HG03520 (cell line): ENCODE measurements around the gene SLC9A9.
"Not testable (repeated sequence)": the region's sequence is repeated elsewhere in the genome, so short reads cannot be mapped to it uniquely, and the experiment has no call there.

ENCODE experiments used
- ATAC-seq: cut with Tn5 transposase; IDR thresholded peaks from one replicate; pipeline ENCODE4 v1.9.1; 2021; ENCODE audit warnings: mild to moderate bottlenecking, moderate library complexity; ENCODE audit not compliant: unreplicated experiment

Gene SLC9A9

DNA sequence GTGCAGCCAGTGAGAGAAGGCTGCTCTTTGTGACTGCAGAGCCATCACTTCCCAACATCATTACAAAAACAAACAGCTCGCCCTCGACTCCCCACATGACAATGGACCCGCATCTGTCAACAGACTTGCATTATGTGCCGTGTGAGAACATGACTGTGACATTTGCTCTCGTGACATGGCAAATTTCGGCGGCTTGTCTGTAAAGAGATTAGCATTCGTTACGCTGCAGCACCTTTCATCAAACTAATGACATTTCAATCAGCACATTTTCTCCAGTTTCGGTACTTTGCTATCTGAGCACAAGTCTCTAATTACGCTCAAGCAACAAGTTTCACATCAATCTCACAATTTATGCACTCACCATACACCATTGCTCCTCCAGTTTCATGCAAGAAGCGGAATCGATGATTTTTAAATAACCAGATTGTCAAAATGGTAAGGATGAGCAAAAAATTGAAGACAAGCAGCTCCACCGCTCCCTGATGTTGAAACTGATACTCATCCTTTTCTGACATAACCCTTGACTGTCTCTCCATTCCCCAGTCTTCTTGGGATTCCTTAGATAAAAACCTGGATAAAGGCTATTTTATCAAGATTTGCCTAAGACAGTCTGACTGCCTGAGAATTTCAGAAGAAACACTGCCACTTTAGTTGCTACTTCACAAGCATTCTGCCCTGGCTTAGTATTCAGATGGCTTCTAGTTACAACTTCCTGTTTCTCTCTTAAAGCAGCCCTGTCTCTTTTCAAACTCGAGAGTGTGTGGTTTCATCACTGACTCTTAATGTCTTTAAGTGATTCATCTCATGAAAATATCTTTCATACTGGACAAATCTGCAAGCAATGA lies at the start of gene SLC9A9:
Gene SLC9A9 (minus strand): TSS at position 682 of the 845 bp plus-strand sequence. CDS start 146 bp downstream, at position 536.
- ATAC-seq, result peak; percentile 90

GRCh38 chr3:143897576-143898295 lies 49.5 kb upstream of the SLC9A9 start:
- no peak for ATAC-seq

GRCh38 chr3:143896486-143896885 lies 48.2 kb upstream of the SLC9A9 start:
- ATAC-seq, result no peak

DNA sequence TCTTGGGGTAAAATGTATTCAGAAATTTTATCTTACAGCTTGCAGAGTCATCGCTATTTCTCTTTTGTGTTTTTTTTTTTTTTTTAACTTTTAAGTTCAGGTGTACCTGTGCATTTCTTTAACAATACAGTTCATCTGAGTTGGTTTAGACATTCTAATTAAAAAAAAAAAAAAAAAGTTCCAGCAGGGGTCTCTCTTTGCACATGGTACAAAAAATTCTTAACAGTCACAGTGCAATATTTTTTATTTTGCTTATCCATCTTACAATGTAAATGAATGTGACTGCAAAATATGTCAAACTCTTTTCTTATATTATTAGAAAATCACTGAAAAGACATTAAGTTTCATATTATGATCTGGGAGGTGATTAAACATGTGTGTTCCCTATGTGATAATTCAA lies 47.5 kb upstream of the SLC9A9 start:
- no peak for ATAC-seq

DNA sequence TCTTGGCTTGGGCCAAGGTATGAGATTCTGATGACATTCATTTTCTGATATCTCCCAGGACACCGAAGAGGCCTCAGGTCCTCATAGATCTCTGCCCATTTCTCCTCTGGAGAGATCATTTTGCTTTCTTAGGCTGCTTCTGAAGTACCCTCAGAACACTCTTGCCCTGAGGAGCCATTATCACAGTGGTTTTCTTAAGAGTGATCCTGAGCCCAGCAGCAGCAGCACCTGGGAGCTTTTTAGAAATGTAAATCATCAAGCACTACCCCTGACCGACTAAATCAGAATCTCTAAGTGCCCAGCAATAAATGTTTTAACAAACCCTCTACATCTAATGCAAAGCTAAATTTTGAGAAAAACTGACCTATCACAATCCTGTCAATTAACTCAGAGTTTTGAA lies 40.6 kb upstream of the SLC9A9 start:
- ATAC-seq, result no peak

DNA sequence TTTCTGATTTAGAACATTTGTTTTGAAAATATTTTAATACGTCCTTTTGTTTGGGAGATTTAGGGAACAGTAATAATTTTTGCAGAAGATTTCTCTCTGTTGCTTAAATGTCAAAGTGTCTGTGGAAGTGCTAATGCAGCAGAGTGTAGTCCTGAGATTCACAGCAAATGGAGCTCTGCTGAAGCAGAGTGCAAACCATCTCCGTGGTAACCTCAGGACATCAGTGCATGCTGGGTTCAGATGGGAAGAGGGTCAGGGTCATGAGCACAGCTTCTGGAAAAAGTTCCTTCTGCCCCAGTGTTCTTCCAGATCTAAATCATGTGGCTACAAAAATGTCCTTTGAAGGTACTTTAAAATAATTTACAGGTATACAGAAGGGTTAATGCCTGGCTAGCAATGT lies 39.9 kb upstream of the SLC9A9 start:
- ATAC-seq, result no peak

DNA sequence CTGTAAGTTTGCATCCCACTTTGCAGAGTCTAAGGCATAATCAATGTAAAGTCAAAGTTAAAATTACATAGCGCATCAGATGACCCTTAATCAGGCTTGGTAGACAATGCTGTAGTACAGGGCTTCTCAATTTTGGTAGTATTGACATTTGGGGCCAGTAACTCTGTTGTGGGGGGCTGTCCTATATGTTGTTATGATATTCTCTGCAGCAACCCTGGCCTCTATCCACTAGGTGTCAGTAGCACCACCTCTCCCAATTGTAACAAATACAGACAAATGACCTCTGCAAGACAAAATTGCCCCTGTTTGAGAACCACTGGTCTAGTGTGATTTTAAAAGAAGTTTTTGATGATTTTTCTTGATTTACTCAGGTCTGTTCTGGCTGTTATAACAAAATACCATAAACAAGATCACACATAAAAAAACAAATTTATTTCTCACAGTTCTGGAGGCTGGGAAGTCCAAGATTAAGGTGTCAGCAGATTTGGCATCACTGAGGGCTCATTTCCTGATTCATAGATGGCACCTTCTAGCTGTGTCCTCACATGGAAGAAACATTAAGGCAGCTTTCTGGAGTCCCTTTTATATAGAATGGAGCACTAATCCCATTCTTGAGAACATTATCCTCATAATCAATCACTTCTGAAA lies 37.6 kb upstream of the SLC9A9 start:
- ATAC-seq, result peak; percentile 98

DNA sequence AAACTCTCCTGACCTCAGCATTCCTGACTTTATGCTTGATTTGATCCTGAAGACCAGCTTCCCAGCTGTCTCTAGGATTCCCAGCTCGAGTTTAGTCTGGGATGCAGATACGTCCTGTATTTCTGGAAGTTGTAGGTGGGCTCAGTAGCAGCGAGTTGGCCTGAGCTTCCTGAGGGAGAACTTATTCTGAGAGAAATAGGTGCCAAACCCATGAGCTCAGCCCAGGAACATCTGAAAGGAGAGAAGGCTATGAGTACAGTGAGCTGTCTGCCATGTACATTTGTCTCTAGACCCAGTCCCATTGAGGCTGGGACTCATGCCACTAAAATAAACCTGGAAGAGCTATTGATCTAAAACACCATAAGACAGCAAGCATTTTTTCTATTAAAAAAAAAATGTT lies 36.6 kb upstream of the SLC9A9 start:
- no peak for ATAC-seq

DNA sequence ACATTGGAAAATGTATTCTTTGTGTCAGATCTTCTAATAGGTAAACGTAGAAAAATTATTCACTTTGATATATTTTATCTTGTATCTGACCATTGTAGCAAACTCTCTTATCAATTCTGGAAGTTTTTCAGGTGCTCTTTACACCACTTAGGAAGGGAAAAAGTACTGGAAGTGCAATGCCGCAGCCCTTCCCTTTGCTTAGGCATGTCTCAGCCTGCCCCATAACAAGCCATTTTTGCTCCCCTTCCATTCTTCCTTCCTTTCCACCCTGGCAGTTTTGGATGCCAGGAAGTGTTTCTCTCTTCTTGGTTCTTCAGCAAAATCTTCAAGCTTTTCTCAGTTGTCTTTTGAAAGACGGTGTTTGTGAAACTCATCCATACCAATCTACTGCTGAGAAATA lies 34.9 kb upstream of the SLC9A9 start:
- ATAC-seq, result no peak

GRCh38 chr3:143881095-143881494 lies 32.8 kb upstream of the SLC9A9 start:
- no peak for ATAC-seq

DNA sequence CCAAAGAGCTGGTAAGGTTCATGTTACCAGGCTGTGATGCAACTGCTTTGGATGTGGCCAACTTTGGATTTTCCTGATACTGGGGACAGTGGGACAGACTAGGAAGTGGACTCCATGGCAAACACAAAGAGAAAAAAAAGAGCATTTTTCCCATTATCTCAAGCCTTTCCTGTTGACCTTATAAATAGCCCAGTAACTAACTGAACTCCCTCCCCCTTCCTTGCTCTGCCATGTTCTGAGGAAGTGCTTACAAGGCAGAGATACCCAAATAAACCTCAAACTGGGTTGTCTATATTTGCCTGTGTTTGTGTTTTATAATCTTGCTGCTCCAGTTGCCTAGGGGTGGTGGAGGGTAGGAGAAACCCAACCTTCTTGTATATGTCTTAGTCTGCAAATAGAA lies 27.3 kb upstream of the SLC9A9 start:
- no peak for ATAC-seq

DNA sequence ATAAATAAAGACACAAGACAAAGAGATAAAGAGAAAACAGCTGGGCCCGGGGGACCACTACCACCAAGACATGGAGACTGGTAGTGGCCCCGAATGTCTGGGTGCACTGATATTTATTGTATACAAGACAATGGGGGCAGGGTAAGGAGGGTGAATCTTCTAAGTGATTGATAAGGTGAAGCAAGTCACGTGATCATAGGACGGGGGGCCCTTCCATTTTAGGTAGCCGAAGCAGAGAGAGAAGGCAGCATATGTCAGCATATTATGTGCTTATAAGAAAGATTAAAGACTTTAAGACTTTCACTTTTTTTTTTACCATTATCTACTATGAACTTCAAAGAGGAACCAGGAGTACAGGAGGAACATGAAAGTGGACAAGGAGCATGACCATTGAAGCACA lies 25.3 kb upstream of the SLC9A9 start:
- not testable (repeated sequence) for ATAC-seq

- ATAC-seq, result no peak
Measured at GRCh38 chr3:143865302-143865701, 17.0 kb upstream of the SLC9A9 start.

GRCh38 chr3:143859465-143860203 lies 11.4 kb upstream of the SLC9A9 start:
- no peak for ATAC-seq

- ATAC-seq, result no peak
Measured at GRCh38 chr3:143856252-143856970, 8.1 kb upstream of the SLC9A9 start.

GRCh38 chr3:143855183-143855582 lies 6.9 kb upstream of the SLC9A9 start:
- no peak for ATAC-seq

DNA sequence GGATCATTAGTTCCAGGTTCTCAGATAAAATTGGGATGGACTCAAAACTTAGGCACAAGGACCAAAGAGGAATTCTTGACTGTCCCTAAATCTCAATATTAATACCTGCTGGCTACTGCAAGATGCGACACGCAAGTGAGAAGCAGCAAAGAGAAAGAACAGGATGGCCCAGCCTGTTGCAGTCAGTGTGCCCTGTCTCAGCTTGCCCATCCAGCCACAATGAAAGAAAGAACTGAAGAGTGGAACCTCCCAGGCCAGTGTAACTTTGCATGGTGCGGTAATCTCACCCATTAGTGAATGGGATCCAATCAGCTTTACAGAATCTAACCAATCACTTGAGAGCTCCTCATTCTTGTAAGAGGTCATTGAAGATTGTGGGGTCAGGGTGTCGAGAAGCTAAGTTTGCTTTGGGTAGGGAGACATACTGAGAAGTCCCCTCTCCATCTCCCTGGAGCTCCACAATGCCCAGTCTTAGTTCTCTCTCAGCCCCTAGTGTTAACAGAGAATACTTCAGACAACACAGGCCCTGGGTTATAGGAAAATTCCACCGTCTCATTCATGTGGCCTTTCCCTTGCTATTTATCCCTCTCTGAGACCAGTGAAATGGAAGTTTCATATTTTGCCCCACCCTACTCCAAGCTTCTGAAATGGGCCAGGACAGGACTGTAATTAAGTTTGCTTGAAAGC lies 3.2 kb upstream of the SLC9A9 start:
- ATAC-seq, result no peak

- ATAC-seq, result no peak
Measured at GRCh38 chr3:143850877-143851276, 2.6 kb upstream of the SLC9A9 start.

DNA sequence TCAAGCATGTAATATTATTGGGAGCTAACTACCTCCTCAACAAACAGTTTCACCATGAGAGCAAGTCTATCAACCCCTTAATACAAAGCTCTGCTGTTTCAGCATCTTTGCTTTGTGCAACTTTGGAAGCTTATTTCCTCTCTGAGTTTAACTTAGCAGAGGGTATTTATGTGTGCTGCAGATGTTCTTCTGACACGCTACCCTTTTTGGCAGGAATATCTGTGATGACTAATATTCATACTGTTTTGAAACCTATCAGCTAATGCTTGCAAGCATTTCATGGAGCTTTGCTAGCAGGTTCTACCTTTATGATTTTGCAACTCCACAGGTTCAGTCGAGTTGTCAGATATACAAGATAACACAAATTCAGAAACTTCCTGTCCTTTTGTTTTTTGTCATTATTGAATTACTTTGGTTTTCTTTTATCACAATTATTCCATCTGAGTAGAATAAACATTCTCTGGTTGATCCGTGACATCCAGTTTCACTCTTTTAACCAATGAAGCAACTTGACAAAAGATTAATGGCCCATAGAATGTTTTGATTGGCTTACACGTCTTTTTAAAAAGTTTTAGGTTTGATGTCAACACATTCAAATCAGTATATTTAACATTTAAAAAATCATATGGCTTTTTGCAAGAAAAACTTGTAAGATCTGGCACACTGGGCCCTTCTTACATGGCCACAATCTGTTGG lies 1.7 kb upstream of the SLC9A9 start:
- ATAC-seq, result peak; percentile 34
